Measurements from ENCODE around the gene ATP2A1. TPM values are rescaled to one million over a fixed set of nuclear protein-coding genes. Genes with fewer than 3 reads are reported as not detected.

The ATP2A1 gene
- polyA plus RNA-seq, 3 donors, result 4.6 to 4.9 (median 4.8) TPM

Other genes starting within 250 kb of the ATP2A1 start
- 1 to 10 TPM in 1 of 3 donors, under 1 TPM in 2; 0.47 to 2.1 (median 0.73) TPM for gene NPIPB8, start 240.4 kb upstream of the ATP2A1 start, polyA plus RNA-seq (ENCODE audit: insufficient read length in 3 of 3)
- gene EIF3C, start 167.0 kb upstream of the ATP2A1 start, polyA plus RNA-seq (ENCODE audit: insufficient read length in 3 of 3), result 100 to 1,000 TPM; 604 to 643 (median 631) TPM
- 1 to 10 TPM; 1.3 to 2.4 (median 1.7) TPM for gene NPIPB9, start 126.7 kb upstream of the ATP2A1 start, polyA plus RNA-seq (ENCODE audit: insufficient read length in 3 of 3)
- 100 to 1,000 TPM in 2 of 3 donors, 10 to 100 TPM in 1; 84.8 to 148 (median 129) TPM for gene ATXN2L, start 55.5 kb upstream of the ATP2A1 start, polyA plus RNA-seq (ENCODE audit: insufficient read length in 3 of 3)
- gene TUFM, start 32.1 kb upstream of the ATP2A1 start, polyA plus RNA-seq (ENCODE audit: insufficient read length in 3 of 3), result 100 to 1,000 TPM; 196 to 229 (median 212) TPM
- gene SH2B1, start 14.6 kb upstream of the ATP2A1 start, polyA plus RNA-seq (ENCODE audit: insufficient read length in 3 of 3), result 10 to 100 TPM; 57.3 to 84.7 (median 68.5) TPM
- gene RABEP2, start 46.8 kb downstream of the ATP2A1 start, polyA plus RNA-seq (ENCODE audit: insufficient read length in 3 of 3), result 10 to 100 TPM; 17.5 to 30.7 (median 26.0) TPM
- gene CD19, start 53.5 kb downstream of the ATP2A1 start, polyA plus RNA-seq (ENCODE audit: insufficient read length in 3 of 3), result 1 to 10 TPM; 3.2 to 5.4 (median 4.7) TPM
- gene NFATC2IP, start 72.4 kb downstream of the ATP2A1 start, polyA plus RNA-seq (ENCODE audit: insufficient read length in 3 of 3), result 10 to 100 TPM; 39.1 to 78.6 (median 48.2) TPM
- 10 to 100 TPM; 36.0 to 52.5 (median 50.9) TPM for gene SPNS1, start 96.3 kb downstream of the ATP2A1 start, polyA plus RNA-seq (ENCODE audit: insufficient read length in 3 of 3)
- 1 to 10 TPM; 5.3 to 9.3 (median 6.7) TPM for gene LAT, start 106.6 kb downstream of the ATP2A1 start, polyA plus RNA-seq (ENCODE audit: insufficient read length in 3 of 3)